Gastrocnemius medialis (tissue), 4 donors: ENCODE results near the gene RRBP1.

ENCODE experiments used
- CTCF ChIP-seq, 5 experiments: fragments of 450-650 bp in 3 of 5; fragments of 200-600 bp in 2 of 5; sonication (generic) in 2 of 5; IDR thresholded peaks in 4 of 5; conservative IDR thresholded peaks in 1 of 5; 1 replicate in 4 of 5; 2 replicates in 1 of 5; pipeline ENCODE4 v1.5.1; 2016 to 2019; ENCODE audit warnings: antibody characterized with exemption in 5 of 5, mild to moderate bottlenecking in 3 of 5, moderate library complexity in 3 of 5
- POLR2A ChIP-seq, 2 donors: fragments of 450-650 bp; IDR thresholded peaks; one replicate each; pipeline ENCODE4 v1.6.1; 2017; ENCODE audit warnings: antibody characterized with exemption in 2 of 2, mild to moderate bottlenecking in 2 of 2, moderate library complexity in 2 of 2

- TF ChIP-seq CTCF (IDR thresholded peaks at IDR 0.05 in 4 of 5, conservative IDR thresholded peaks at IDR 0.05 in 1 of 5) (peak in 1 of 5 experiments; percentile 24), POLR2A (IDR thresholded peaks at IDR 0.05) (no peak)
Observed at GRCh38 chr20:17611540-17612286, 70.3 kb downstream of the RRBP1 start.
